Epithelial cell of esophagus (primary cell): ENCODE results near the gene NOMO2.
A peak's percentile ranks its signal among the peaks of the same experiment; 100 is the strongest.
"Not testable (repeated sequence)": the region's sequence is repeated elsewhere in the genome, so short reads cannot be mapped to it uniquely, and the experiment has no call there.

Source experiments
- DNase-seq: peaks from one replicate; pipeline ENCODE4 v3.0.0; 2010; ENCODE audit warnings: low read depth
- H3K4me3 ChIP-seq: 2 replicates; pipeline ENCODE4 v1.5.1; 2011; ENCODE audit warnings: mild to moderate bottlenecking, low read length, control low read depth

The NOMO2 gene

DNA sequence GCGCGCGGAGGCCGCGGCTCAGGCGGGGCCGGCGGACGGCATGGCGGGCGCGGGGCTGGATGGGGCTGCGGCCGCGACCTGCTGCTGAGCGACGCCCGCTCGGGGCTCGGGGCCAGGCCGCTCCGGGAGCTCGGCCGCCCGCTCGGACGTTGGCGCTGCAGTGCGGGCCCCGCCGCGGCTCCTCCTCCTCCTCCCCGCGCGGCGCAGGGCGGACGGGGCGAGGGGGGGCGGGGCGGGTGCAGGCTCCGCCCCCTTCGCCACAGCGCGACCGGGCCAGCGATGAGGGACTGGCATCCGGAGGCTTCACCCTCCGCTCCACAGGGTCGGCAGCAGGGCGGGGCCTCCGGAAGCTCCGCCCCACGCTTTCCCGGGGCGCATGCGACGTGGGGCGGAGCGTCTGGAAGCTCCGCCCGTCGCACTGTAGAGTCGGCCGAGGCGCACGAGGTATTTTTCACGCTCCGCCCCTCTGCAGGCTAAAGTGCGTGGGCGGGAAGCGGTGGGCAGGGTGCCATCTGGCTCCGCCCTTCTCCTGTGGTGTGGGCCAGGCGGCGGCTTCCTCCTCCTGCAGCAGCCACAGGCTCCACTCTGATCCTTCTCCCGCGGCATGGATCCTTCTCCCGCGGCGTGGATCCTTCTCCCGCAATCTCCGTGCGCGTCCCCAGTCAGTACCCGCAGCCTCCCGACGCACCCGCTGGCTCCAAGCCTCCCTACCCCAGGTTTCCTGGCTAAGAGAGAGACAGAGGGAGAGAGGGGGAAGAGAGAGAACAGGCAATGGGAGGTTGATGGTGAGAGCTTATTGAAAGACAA lies 159.8 kb downstream of the NOMO2 start:
- DNase-seq, H3K4me3 ChIP-seq: not testable (repeated sequence)

GRCh38 chr16:18401159-18401558 lies 160.7 kb downstream of the NOMO2 start:
- not testable (repeated sequence) for DNase-seq
- H3K4me3 ChIP-seq = peak overlapping the region; percentile 29

DNA sequence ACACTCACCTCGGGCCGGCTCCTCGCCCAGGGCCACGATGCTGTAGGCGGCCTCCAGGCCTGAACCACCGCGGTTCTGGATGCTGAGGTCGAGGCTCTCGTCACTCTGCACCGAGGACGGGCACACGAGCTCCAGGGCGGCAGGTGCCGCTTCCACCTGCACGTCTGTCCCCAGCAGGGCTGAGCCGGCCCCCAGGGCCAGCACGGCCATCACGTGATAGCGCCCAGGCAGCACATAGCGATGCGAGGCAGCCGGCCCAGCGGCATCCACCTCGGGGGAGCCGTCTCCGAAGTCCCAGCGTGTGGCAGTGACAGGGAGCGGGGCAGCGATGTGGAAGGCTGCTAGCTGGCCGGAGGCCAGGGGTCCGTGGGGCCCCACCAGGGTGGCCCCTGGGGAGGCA lies 167.5 kb downstream of the NOMO2 start:
- DNase-seq, H3K4me3 ChIP-seq: not testable (repeated sequence)

DNA sequence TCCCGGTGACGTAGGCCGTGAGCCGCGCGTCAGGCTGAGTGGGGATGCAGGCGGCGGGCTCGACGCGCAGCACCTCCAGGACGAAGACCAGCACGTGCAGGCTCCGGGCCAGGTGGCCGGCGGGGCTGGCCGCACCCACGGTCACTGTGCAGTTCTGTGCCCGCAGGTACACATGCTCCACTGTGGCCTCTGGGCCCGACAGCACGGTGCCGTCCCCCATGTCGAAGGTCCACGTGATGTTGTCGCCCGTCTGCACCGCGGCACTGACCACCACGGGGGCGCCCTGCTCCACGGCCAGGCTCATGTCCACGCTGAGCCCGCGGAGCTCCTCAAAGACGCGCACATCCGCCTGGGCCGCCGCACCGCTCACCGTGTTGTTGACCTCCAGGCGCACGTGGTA lies 174.1 kb downstream of the NOMO2 start:
- DNase-seq, H3K4me3 ChIP-seq: not testable (repeated sequence)

- H3K4me3 ChIP-seq, DNase-seq: not testable (repeated sequence)
Measured at GRCh38 chr16:18386517-18386916, 175.4 kb downstream of the NOMO2 start.

GRCh38 chr16:18385285-18385684 lies 176.6 kb downstream of the NOMO2 start:
- not testable (repeated sequence) for H3K4me3 ChIP-seq, DNase-seq

DNA sequence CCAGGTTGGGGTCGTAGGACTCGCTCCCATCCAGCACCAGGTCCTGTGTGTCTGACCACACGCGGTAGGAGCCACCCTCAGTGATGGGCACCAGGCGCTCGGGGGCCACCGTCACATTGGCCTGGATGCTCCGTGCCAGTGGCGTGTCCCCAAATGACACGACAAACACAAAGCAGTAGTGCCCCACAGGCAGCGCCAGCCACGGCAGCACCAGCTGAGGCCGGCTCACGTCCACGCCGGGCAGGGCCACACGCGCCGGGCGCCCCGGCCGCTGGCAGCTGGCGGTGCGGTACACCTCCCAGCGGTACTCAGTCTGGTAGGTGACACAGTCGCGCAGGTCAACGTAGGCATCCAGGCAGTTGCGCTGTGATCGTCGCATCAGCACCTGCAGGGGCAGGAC lies 177.0 kb downstream of the NOMO2 start:
- not testable (repeated sequence) for H3K4me3 ChIP-seq, DNase-seq

- DNase-seq, H3K4me3 ChIP-seq: not testable (repeated sequence)
Measured at GRCh38 chr16:18384098-18384636, 177.7 kb downstream of the NOMO2 start.

- not testable (repeated sequence) for H3K4me3 ChIP-seq, DNase-seq
Measured at GRCh38 chr16:18382696-18383095, 179.2 kb downstream of the NOMO2 start.
